ENCODE data around the gene LRRC36. TPM values are rescaled to one million over a fixed set of nuclear protein-coding genes. Genes with fewer than 3 reads are reported as not detected.

The LRRC36 gene
- total and polyA plus RNA-seq, 2 donors (not counting 3 experiments of a cell fraction or from before 2014, with no cell fraction given), result 0.30 to 2.0 TPM

DNA sequence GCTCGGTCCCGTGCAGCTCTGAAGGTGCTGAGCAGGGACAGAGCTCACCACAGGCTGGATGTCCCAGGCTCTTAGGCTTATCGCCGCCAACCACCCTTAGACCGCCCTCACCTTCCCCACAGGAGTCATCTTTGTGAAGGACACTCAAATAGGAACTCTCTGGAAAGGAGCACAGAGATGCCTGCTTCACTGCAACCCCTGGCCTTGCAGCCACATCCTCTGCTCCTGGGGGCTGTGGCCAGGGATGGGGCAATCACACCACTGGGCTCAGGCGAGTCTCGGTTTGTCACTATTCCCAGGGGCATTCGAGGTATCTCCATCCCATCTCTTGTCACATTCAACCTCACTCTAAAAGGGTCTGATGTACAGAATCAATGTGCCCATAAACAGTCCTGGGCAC lies 78.7 kb downstream of the LRRC36 start:
- FAIRE-seq, result no peak
- CTCF ChIA-PET, result interaction anchor here (1.5 kb wide), 1 partner anchor 60 kb away, joined by 4 read pairs; no protein-coding TSS in a partner anchor
- Histone ChIP-seq H3K4me1 (ENCODE audit: control insufficient read depth, extremely low read depth, insufficient read depth, low read length) (peaks cover 20% of the 10 kb centered on the region), H2AFZ (ENCODE audit: low read depth, low read length) (no peak overlapping the region), H3K9me1 (replicated peaks; ENCODE audit: control insufficient read depth, extremely low read depth, insufficient read depth, low read length) (no peaks in the 10 kb centered on the region), H3K9ac (replicated peaks; ENCODE audit: extremely low read depth, insufficient read depth, low read length) (no peak overlapping the region), H3K4me2 (ENCODE audit: insufficient read depth, low read length) (no peak overlapping the region), H3K36me3 (ENCODE audit: control insufficient read depth in 2 of 2, extremely low read depth in 1 of 2, insufficient read depth in 2 of 2, low read length in 2 of 2) (no peaks in the 10 kb centered on the region), H3K9me3 (replicated peaks; ENCODE audit: control insufficient read depth, insufficient read depth, low read length) (no peaks in the 10 kb centered on the region), H3K27me3 (ENCODE audit: control insufficient read depth in 2 of 2, insufficient read depth in 2 of 2, low read length in 2 of 2) (no peaks in the 10 kb centered on the region), H3K27ac (ENCODE audit: insufficient read depth, low read depth, low read length) (no peak overlapping the region), H3K4me3 (replicated peaks in 1 of 3; ENCODE audit: insufficient read depth in 1 of 3, low read depth in 1 of 3, low read length in 3 of 3) (no peak overlapping the region), H3K79me2 (ENCODE audit: control insufficient read depth, insufficient read depth, low read length) (no peaks in the 10 kb centered on the region), H4K20me1 (replicated peaks; ENCODE audit: control insufficient read depth, extremely low read depth, insufficient read depth, low read length) (no peaks in the 10 kb centered on the region)
- intact Hi-C loops (cut with micrococcal nuclease) (no loop called here), dilution Hi-C loops (cut with MboI; ENCODE audit: extremely low pct_ligation_motif_present, low sequenced_read_pairs) (no loop called here)
- POLR2A ChIA-PET, result interaction anchor here (0.6 kb wide), 2 partner anchors 28 to 590 kb away, joined by 5 to 6 read pairs; no protein-coding TSS in a partner anchor
- no peak for DNase-seq (ENCODE audit: low read depth, low spot score)
- TF ChIP-seq GATA2 (IDR thresholded peaks at IDR 0.05; ENCODE audit: insufficient read depth, insufficient read length, low read depth, low read length), result no peak
- no peak for TF ChIP-seq POLR2A (IDR thresholded peaks at IDR 0.05; ENCODE audit: low read depth, low read length)
- TF ChIP-seq FOS (IDR thresholded peaks at IDR 0.05; ENCODE audit: borderline replicate concordance, insufficient read depth, low read length), result no peak
- TF ChIP-seq MYC (IDR thresholded peaks at IDR 0.05; ENCODE audit: low read depth, low read length), result no peak
- TF ChIP-seq, protein P1, sequence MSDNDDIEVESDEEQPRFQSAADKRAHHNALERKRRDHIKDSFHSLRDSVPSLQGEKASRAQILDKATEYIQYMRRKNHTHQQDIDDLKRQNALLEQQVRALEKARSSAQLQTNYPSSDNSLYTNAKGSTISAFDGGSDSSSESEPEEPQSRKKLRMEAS (IDR thresholded peaks at IDR 0.05; ENCODE audit: insufficient read depth, insufficient read length), result no peak
- TF ChIP-seq CTCF (IDR thresholded peaks at IDR 0.05; ENCODE audit: extremely low read depth in 1 of 2, insufficient read depth in 1 of 2, low read depth in 1 of 2, low read length in 2 of 2), result no peak
- no peak for TF ChIP-seq JUN (IDR thresholded peaks at IDR 0.05; ENCODE audit: borderline replicate concordance, insufficient read depth, insufficient read length, low read depth)
- no peak for TF ChIP-seq POLR2AphosphoS5 (IDR thresholded peaks at IDR 0.05; ENCODE audit: insufficient read depth, low read depth, low read length)
- no peak for TF ChIP-seq EZH2 (IDR thresholded peaks at IDR 0.05; ENCODE audit: borderline replicate concordance, low read depth, low read length, severe bottlenecking)
- BruUV-seq (replicated peaks), result no TSS peak
